DND-41 (cell line): Measurements from ENCODE around the gene YIPF5.

Experiments used
- EZH2 ChIP-seq: IDR thresholded peaks from 3 replicates; pipeline ENCODE4 v1.6.1; 2012; ENCODE audit warnings: borderline replicate concordance, low read depth, mild to moderate bottlenecking, moderate library complexity, low read length, inconsistent platforms; ENCODE audit not compliant: severe bottlenecking
- TF ChIP-seq, protein P1 (sequence below): IDR thresholded peaks from 2 replicates; pipeline ENCODE4 v1.5.1; 2012; ENCODE audit warnings: borderline replicate concordance, low read length, moderate library complexity, mild to moderate bottlenecking; ENCODE audit not compliant: poor library complexity, severe bottlenecking; ENCODE audit errors: extremely low read depth

DNA sequence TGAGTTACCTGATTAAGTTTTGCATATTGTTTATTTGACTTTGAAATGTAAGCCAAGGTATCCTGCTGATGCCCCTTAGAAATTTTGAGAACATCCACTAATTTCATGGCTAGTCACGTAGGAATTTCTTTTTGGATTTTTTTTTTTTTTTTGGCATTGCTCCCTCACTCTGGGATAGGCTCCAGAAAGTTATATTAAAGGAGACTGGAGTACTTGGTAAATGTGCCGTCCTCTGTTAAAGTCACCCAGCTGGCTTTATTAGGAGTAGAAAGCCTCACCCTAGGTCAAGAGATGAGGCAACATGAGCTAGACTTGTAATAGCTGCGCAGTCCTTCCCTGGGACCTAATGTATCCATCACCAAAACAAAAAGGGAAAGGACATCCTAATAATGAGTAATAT, 3.3 kb upstream of the YIPF5 start:
- no peak for TF ChIP-seq EZH2
- TF ChIP-seq, protein P1, sequence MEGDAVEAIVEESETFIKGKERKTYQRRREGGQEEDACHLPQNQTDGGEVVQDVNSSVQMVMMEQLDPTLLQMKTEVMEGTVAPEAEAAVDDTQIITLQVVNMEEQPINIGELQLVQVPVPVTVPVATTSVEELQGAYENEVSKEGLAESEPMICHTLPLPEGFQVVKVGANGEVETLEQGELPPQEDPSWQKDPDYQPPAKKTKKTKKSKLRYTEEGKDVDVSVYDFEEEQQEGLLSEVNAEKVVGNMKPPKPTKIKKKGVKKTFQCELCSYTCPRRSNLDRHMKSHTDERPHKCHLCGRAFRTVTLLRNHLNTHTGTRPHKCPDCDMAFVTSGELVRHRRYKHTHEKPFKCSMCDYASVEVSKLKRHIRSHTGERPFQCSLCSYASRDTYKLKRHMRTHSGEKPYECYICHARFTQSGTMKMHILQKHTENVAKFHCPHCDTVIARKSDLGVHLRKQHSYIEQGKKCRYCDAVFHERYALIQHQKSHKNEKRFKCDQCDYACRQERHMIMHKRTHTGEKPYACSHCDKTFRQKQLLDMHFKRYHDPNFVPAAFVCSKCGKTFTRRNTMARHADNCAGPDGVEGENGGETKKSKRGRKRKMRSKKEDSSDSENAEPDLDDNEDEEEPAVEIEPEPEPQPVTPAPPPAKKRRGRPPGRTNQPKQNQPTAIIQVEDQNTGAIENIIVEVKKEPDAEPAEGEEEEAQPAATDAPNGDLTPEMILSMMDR, result no peak
